LHCN-M2 (cell line): ENCODE data around the gene CLEC4M. TPM values are rescaled to one million over a fixed set of nuclear protein-coding genes. Genes with fewer than 3 reads are reported as not detected.
"Not testable (repeated sequence)": the region's sequence is repeated elsewhere in the genome, so short reads cannot be mapped to it uniquely, and the experiment has no call there.

ENCODE experiments used
- DNase-seq: peaks from one replicate; pipeline ENCODE4 v3.0.0-alpha.2; 2012; ENCODE audit warnings: low read depth
- total RNA-seq: library from RNA; depleted of rRNA; stranded (reverse); fragments of >200 nt; gene quantifications from 2 replicates; pipeline ENCODE4 v1.2.3, GENCODE V29; 2014

The CLEC4M gene
- total RNA-seq, 1 experiment from 2014 or later, result not detected

DNA sequence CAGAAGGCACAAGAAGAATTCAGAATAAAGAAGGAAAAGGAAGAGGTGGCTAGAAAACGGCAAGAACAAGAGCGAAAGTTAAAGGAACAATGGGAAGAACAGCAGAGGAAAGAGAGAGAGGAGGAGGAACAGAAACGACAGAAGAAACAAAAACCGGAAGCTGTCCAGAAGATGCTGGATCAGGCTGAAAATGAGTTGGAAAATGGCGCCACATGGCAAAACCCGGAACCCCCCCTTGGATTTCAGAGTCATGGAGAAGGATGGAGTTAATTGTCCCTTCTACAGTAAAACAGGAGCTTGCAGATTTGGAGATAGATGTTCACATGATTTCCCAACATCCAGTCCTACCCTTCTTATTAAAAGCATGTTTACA is 22.4 kb upstream of the CLEC4M start:
- DNase-seq, result no peak

DNA sequence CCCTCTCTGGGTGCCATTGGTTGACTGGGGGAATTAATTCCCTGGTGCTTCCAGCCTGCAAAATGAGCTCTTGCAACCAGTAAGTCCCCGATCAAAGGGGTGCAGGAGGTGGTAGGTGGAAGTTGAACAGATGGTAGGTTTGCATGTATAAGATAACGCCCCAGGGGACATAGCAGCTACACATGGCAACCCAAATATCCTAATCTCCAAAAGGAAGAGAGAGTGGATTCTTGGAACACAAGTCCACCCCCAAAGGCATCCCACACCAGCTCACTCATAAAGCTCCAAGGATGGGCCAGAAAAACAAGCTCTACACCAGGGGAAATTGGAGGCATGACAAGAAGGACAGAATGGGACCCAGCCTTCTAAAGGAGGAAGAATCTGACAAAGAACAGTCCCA is 20.5 kb upstream of the CLEC4M start:
- DNase-seq, result no peak

DNA sequence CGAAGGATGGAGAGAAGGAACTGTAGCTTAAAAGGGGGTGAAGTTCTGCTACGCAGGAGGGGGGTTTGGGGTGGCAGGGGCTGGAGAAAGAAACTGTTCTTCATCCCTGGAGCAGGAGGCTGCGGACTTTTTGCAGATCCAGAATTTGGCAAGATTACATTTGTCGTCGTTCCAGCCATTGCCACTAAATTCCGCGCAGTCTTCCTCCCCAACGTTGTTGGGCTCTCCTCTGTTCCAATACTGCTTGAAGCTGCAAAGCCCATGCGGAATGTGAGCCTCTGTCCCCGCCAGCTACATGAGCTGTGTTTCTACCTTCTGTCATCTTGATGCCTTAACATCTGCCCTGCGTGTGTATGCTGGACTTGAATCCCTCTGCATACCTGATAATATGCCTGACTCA is 20.1 kb upstream of the CLEC4M start:
- DNase-seq, result no peak

DNA sequence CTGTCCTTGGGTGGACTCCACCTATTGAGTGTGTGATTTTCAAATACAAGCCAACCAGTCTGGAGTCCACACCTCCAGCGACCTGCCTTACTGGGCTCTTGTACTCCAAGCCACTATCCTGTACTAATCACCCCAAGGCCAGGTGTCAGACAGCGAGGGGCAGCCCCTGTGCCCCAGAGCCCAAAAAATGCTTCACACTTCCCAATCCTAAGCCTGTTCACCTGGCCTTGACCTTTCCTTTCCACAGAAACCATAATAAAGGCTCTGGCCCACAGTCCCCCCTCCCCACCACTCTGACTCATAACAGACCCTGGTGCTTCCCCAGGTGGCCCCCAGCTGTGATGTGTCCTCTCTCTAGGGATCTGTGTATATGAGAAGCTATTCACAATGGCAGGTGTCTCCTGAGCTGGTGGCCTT is 19.6 kb upstream of the CLEC4M start:
- DNase-seq, result no peak

DNA sequence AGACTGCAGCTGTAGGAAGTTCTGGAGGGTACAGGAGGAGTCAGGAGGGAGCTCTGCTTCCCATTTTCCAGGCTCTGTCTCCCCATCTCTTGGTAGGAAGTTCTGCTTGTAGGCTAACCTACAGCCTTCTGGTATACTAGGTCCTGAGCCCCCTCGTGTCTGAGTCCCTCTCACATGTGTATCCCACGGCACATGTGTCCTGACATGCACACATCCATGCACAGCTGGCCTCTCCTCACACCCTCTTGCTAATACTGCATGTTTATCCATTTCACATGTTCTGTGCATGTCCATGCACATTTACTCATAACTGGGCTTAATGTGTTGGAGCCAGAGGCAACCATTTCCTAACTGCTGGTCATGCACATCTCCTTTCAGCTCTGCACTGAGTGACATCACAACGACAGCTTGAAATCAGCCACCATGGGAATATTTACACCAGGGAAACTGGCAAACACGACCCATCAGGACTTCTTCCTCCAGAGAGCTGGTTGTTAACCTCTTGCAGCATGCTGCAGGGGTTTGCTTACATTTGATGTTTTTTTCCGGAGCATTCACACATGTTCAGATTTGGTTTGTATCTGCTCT is 18.8 kb upstream of the CLEC4M start:
- no peak for DNase-seq

DNA sequence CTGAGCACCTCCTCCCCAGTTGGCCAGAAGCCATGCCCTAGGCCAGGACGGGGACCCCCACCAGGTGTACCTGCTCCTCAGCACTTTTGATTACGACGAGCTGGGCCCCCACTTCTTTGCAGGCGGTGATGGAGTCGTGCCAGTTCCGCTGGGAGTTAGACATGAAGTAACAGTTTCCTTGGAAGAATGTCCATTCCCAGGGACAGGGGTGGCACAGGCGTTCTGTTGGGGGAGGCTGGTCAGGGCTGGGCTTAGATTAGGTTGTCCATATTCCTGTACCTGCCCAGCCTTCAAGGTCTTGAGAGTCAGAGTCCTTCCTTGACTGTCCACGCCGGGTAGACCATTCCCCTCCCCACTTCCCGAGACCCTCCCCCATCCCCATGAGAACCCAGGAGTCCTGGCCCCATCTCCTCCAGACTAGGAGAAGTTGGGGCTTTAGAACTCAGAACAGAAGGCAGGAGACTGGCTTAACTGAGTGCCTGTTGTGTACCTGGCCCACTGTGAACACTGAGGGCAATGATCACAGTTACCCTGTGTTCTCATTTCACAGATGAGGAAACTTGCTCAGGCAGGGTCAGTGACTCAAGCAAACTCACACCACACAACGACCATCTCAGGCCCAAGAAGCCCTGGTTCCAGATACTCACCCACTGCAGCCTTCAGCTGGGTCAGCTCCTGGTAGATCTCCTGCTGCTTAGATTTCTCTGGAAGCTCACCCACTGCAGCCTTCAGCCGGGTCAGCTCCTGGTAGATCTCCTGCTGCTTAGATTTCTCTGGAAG is 18.0 kb upstream of the CLEC4M start:
- no peak for DNase-seq

DNA sequence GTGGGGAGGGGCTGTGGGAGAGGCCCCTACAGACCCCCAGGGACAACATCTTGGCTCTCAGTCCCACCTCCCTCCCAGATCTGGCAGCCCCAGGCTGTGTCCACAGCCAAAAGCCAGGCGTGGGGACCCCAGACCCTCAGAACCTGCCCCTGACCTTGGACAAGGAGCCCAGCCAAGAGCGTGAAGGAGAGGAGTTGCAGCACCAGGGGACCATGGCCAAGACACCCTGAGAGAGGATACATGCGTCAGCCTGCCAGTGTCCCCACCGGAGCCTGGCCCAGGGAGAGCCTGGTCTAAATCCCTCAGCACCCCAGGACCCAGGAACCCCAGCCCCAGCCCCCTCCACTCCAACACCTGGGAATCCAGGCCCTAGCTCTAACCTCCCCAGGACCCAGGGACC is 16.7 kb upstream of the CLEC4M start:
- not testable (repeated sequence) for DNase-seq

DNA sequence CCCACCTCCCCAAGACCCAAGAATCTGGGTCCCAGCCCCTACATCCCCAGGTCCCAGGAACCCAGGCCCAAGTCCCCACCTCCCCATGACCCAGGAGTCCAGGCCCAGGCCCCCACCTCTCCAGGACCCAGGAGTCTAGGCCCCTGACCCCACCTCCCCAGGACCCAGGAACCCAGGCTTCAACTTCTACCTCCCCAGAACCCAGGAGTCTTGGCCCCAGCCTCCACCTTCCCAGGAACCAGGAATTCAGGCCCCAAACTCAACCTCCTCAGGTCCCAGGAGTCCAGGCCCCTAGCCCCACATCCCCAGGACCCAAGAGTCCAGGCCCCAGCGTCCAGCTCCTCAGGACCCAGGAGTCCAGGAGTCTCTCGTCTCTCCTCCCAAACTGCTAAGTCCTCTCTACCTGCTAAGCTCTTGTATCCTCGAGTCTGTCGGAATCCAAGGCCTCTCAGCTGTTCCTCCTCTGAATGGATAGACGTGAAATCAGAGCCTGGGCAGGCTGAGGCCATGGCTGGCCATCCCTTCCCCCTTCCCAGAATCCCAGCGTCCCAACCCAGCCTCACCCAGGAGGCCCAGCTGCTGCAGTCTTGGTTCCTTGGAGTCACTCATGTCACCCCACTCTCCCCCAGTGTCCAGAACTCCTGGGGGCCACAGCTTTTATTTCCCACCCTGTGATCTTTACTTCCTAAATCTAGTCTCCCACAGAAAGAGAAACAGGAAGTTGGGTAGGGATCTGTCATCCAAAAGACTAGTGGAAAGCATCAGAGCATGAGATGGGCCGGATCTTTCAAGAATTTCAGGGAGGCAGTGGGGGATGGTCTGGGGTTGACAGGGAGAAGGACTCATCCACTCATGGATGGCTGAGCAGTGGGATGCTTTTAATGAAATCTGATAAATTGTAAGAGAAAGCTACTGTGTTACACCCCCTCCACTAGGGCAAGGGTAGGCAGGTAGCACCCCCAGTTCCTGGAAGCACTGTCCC is 15.8 kb upstream of the CLEC4M start, which contains the start of gene CD209:
CD209 (minus strand) TSS at position 632 of the 982 bp plus-strand sequence; CDS start at position 609, 23 bp downstream.
- DNase-seq, result no peak

DNA sequence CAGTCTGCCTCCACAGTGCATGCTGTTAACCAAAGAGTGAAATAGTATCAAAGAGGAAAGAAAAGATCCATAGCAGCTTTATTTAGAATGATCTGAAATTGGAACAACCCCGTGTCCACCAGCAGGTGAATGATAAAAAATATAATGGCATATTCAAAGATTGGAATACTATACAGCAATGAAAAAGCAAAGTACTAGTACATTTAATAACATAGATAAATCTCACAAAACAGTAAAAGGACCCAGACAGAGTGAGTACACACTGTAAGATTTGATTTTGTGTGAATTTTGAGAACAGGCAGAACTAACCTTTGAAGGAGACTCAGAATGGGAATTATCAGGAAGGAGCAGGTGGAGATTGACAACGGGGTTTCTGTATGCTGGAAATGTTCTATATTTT is 14.9 kb upstream of the CLEC4M start:
- no peak for DNase-seq

DNA sequence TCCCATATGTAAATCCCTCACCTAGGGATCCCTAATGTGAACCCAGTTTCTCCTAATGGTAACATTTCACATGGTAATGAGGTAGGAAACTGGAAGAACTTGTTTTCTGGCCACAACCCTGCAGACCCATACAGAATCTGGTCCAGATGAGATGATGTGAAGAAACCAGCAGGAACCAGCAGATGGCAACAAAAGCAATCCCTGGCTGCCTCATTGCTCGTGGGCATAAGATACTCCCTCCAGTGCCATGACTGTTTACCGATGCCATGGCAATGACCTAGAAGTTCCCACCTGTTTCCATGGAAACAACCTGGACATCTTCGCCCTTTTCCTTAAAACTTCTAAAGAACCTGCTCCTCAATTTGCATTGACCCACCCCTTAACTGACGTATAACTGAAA is 14.3 kb upstream of the CLEC4M start:
- DNase-seq, result peak; percentile 18

DNA sequence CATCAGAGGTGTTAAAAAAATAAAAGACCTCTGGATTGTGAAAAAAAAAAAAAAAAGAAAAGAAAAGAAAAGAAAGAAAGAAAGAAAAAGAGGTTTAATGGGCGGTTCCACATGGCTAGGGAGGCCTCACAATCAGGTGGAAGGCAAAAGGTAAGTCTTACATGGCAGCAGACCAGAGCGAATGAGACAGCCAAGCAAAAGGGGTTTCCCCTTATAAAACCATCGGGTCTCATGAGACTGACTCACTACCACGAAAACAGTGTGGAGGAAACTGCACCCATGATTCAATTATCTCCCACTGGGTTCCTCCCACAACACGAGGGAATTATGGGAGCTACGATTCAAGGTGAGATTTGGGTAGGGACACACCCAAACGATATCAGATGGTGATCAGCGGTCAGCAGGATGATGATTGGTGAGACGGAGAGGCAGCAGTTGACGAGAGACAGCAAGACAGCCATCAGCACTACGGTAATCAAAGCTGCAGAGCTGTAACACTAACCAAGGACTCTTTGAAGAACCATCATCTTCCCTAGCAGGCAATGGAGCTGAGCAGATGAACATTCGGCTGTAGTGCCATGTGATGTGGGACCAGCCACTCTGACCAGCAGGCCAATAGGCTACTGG is 11.8 kb upstream of the CLEC4M start:
- DNase-seq, result no peak

DNA sequence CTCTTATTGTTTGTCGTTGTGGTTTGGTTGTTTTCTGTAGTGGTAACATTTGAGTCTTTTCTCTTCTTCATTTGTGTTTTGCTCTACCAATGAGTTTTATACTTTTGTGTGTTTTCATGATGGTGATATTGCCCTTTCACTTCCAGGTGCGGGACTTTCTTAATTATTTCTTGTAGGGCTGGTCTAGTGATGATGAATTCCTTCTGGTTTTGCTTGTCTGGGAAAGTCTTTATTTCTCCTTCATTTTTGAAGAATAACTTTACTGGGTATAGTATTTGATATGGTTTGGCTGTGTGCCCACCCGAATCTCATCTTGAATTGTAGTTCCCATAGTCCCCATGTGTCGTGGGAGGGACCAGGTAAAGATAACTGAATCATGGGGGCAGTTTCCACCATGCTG is 6.8 kb upstream of the CLEC4M start:
- DNase-seq, result no peak

DNA sequence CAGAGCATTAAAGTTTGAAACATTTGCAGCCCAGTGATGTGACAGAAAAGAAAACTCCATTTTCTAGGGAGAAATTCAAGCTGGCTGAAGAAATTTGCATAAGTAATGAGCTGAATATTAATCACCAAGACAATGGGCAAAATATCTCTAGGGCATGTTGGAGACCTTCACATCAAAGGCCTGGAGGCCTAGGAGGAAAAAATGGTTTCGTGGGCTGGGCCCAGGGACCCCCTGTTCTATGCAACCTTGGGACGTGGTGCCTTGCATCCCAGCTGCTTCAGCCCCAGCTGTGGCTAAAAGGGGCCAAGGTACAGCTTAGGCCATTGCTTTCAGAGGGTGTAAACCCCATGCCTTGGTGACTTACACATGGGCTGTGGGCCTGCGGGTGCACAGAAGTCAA is 5.7 kb upstream of the CLEC4M start:
- DNase-seq, result no peak

DNA sequence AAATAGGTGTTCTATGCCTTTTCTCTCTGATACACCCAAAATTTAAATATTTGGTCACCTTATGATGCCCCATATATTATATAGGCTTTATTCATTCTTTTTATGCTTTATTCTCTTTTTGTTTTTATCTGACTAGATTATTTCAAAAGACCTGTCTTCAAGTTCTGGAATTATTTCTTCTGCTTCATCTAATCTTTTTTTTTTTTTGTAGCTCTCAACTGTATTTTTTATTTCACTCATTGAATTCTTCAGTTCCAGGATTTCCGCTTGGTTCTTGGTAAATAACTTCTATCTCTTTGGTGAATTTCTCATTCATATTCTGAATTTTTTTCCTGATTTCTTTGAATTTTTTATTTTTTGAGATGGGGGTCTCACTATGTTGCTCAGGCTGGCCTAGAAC is 3.9 kb upstream of the CLEC4M start:
- no peak for DNase-seq

DNA sequence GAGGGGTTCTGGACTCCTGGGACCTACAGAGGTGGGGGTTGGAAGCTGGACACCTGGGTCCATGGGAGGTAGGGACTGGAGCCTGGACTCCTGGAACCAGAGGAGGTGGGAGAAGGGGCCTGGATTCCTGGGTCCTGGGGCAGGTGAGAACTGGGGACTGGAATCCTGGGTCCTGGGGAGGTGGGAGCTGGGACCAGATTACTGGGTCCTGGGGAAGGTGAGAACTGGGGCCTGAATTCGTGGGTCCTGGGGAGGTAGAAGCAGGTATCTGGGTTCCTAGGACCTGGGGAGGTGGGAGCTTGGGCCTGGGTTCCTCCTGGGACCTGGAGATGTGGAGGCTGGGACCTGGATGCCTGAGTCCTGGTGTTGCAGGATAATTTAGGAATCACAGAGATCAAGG is 653 bp downstream of the CLEC4M start:
- no peak for DNase-seq

DNA sequence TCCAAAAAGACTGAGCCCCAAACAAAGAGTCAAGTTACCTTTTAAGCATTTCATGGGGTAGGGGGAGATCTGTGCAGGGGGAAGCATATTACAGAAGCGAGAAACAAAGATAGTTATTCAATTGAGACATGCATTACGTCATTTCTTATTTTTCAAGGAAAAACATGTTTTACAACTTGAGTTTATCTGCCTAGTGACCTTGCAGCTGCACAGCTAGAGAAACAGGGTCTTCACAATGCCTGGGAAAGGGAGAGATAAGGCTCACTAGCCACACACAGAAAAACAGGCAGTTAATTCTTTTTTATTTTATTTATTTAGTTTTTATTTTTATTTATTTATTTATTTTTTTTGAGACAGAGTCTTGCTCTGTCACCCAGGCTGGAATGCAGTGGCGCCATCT is 1.1 kb downstream of the CLEC4M start:
- not testable (repeated sequence) for DNase-seq

DNA sequence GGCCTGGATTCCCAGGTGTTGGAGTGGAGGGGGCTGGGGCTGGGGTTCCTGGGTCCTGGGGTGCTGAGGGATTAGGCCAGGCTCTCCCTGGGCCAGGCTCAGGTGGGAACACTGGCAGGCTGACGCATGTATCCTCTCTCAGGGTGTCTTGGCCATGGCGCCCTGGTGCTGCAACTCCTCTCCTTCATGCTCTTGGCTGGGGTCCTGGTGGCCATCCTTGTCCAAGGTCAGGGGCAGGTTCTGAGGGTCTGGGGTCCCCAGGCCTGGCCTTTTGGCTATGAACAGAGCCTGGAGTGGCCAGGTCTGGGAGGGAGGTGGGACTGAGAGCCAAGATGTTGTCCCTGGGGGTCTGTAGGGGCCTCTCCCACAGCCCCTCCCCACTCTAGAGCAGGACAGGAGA is 2.0 kb downstream of the CLEC4M start:
- DNase-seq, result not testable (repeated sequence)

DNA sequence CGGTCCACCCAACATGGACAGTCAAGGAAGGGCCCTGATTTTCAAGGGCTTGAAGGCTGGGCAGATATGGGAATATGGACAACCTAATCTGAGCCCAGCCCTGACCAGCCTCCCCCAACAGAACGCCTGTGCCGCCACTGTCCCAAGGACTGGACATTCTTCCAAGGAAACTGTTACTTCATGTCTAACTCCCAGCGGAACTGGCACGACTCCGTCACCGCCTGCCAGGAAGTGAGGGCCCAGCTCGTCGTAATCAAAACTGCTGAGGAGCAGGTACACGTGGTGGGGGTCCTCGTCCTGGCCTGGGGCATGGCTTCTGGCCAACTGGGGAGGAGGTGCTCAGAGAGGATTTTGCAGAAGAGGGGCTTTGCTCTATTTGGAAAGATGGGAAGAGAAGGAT is 3.5 kb downstream of the CLEC4M start:
- DNase-seq, result no peak

DNA sequence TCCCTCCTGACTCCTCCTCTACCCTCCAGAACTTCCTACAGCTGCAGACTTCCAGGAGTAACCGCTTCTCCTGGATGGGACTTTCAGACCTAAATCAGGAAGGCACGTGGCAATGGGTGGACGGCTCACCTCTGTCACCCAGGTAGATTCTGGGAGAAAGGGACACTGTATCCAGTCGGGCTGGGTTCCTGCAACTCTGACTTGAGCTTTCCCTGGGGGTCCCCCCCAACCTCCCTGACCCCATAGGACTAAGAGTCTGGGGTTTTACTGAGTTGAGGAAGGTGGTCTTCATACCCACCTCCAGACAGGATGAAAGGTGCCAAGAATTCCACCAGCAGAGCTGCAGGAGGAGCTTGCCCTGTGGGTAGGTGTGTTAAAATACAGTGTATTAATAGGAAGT is 4.4 kb downstream of the CLEC4M start:
- no peak for DNase-seq

DNA sequence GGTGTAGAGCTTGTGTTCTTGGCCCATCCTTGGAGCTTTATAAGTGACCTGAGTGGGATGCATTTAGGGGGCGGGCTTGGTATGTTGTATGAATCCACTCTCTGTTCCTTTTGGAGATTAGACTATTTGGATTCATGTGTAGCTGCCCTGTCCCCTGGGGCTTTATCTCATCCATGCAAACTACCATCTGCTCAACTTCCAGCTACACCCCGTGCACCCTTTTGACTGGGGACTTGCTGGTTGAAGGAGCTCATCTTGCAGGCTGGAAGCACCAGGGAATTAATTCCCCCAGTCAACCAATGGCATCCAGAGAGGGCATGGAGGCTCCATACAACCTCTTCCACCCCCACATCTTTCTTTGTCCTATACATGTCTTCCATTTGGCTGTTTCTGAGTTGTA is 6.1 kb downstream of the CLEC4M start:
- no peak for DNase-seq

DNA sequence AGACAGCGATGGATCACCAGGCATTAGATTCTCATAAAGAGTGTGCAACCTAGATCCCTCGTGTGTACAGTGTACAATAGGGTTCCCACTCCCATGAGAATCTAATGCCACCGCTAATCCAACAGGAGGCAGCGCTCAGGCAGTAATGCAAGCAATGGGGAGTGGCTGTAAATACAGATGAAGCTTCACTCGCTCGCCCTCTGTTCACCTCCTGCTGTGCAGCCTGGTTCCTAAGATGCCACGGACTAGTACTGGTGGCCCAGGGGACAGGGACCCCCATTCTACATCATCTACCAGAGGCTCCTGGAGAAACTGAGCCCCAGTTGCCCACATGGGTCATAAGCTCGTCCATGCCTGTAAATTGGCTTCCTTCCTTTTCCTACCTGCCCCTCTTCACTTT is 8.0 kb downstream of the CLEC4M start:
- no peak for DNase-seq
